ENCODE data around the gene GRIA4.

DNA sequence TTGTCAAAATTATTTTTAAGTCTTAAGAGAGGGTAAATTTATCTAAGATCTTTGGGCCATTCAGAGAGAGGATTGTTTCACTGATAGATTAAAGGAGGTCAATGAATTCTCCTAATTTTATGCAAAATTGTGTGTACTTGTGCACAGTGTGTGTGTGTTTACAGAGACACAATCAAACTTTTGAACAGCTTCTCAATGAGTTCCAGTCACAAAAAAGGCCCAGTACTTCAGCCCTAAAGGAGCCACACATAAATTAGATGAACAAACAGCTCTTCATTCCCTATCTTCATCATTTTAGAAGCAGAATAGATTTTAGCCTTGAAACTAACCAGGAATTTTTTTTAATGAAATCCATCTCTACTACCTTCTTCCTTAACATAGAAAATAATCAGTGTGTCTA is 9.7 kb downstream of the GRIA4 start:
- TF ChIP-seq GATA3 (IDR thresholded peaks at IDR 0.05; ENCODE audit: low read depth, low read length): no peak
- TF ChIP-seq GATA2 (IDR thresholded peaks at IDR 0.05; ENCODE audit: low read depth, low read length): no peak
